ENCODE measurements around the gene MCM10.
"Not testable (repeated sequence)": the region's sequence is repeated elsewhere in the genome, so short reads cannot be mapped to it uniquely, and the experiment has no call there.

The MCM10 gene

GRCh38 chr10:13160934-13161856, at the start of gene MCM10:
MCM10 (plus strand) TSS chr10:13161558; CDS start chr10:13164203, 2,645 bp downstream.
- DNase-seq (ENCODE audit: low read depth in 1 of 2, low spot score in 1 of 2): peak; percentile 90 to 91

- DNase-seq (ENCODE audit: low read depth in 1 of 2, low spot score in 1 of 2): no peak
These were observed 47.8 kb upstream of the MCM10 start for GRCh38 chr10:13113544-13113943.

- DNase-seq (ENCODE audit: low read depth in 1 of 2, low spot score in 1 of 2): no peak
These were observed 45.2 kb upstream of the MCM10 start for GRCh38 chr10:13115832-13116803.

- DNase-seq (ENCODE audit: low read depth in 1 of 2, low spot score in 1 of 2): no peak
These were observed 43.2 kb upstream of the MCM10 start for GRCh38 chr10:13117841-13118783.

- DNase-seq (ENCODE audit: low read depth in 1 of 2, low spot score in 1 of 2): no peak
These were observed 42.5 kb upstream of the MCM10 start for GRCh38 chr10:13118784-13119410.

- DNase-seq (ENCODE audit: low read depth in 1 of 2, low spot score in 1 of 2): no peak
These were observed 40.4 kb upstream of the MCM10 start for GRCh38 chr10:13120786-13121499.

DNA sequence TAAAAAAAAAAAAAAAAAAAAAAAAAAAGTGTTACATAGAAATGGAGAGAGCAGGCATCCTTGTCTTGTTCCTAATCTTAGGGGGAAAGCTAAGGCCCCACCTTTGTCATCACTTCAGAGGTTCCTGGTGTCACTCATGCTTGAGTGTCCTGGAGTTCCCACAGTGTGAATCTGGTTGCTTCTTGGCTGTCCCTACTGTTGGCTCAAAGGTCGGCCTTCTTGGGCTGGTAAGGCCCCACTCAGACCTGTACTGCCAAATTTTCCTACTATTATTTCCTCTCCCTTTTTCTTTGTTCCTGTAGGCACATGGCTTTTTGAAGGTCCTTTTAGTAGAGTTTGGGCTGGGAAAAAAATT, 39.9 kb upstream of the MCM10 start:
- no peak for DNase-seq (ENCODE audit: low read depth in 1 of 2, low spot score in 1 of 2)

DNA sequence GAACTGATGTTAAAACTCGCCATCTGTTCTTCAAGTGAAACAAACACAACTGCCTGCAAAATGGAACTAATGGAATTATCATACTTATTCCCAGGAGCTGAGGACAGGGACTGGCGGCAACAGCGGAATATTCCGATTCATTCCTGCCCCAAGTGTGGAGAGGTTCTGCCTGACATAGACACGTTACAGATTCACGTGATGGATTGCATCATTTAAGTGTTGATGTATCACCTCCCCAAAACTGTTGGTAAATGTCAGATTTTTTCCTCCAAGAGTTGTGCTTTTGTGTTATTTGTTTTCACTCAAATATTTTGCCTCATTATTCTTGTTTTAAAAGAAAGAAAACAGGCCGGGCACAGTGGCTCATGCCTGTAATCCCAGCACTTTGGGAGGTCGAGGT, 24.7 kb upstream of the MCM10 start:
- no peak for DNase-seq (ENCODE audit: low read depth in 1 of 2, low spot score in 1 of 2)

DNA sequence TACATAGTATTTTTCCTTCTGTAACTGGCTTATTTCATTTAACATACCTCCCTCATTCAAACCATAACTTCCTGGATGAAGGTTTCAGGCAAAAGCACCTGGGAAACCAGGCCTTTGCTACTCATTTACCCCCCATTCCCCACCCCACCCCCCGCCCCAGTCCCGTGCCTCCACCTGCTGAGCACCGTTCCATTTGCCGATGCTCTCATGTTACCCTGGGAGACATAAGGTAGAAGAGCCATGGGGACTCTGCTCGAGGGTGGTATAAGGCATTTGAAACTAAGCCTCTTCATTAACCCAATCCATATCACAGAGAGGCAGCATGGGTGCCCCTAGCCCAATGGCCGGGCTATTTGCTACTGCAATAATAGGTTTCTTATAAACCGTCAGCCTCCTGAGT, 22.2 kb upstream of the MCM10 start:
- no peak for DNase-seq (ENCODE audit: low read depth in 1 of 2, low spot score in 1 of 2)

GRCh38 chr10:13139676-13140075, 21.7 kb upstream of the MCM10 start:
- DNase-seq (ENCODE audit: low read depth in 1 of 2, low spot score in 1 of 2): no peak

DNA sequence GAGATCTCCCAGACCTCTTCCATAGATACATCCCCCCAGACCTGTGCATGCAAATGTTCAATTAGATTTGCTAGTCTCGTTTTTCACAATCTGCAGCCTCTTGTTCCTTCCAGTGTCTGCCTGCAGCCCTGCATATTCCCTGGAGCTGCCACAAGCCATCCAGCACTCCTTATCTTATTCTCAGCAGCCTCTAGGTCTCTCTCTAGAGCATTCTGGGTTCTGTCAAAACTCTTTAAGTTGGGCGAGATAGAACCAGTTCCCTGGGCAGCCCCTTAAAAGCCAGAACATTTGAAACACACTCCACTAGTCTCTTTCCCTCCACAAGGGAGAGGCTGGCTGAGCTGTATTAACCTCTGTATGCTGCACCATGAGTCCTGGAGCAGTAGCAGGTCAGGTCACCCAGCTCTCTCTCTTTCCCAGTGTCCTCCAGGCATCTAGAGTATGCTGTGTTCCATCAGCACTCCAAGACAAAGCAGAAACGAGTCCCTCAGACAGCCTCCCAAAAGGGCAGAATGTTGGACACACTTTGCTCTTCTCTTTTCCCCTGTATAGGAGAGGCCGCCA, 20.6 kb upstream of the MCM10 start:
- DNase-seq (ENCODE audit: low read depth in 1 of 2, low spot score in 1 of 2): no peak

DNA sequence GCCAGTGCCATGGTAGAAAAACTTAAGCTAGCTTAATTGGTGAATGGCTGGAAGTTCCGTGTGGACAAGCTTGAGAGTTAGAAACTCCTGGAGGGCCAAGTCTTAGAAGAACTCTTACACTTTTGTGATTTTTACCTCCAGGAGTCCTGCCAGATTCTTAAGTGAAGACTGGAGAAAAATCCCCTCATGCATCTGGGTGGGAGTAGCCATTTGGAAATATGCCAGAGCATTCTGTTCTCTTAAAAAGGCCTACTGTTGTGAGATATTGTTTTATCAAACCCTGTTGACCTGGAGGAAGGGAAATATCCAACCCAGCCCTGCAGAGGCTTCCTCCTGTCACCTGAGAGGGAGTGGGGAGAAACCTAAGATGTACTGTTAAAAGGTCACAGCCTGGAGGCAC, 17.6 kb upstream of the MCM10 start:
- no peak for DNase-seq (ENCODE audit: low read depth in 1 of 2, low spot score in 1 of 2)

DNA sequence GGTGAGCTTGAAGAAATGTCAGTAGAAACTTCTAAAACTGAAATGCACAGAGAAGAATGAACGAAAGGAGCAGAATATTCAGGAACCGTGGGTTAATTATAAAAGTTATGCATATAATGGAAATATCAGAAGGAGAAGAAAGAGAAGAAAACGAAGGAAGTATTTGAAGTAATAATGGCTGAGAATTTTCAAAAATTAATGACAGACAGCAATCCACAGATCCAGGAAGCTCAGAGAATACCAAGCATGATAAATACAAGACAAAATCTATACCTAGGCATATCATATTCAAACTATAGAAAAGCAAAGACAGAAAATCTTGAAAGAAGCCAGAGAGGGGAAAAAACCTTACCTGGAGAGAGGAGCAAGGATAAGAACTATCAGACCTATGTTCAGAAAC, 16.5 kb upstream of the MCM10 start:
- no peak for DNase-seq (ENCODE audit: low read depth in 1 of 2, low spot score in 1 of 2)

DNA sequence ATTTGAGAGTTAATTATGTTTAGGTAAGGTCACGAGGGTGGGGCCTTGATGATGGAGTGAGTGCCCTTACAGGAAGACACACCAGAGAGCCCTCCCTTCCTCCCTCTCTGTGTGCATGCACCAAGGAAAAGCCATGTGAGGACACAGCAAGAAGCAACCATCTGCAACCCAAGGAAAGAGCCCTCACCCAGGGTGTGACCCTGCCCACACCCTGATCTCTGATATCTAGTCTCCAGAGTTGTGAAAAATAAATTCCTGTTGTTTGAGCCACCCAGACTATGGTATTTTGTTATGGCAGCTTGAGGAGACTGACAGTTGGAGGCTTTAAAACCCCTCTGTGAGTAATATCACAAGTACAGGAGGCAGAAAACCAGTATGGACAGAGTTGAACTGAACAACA, 15.0 kb upstream of the MCM10 start:
- DNase-seq (ENCODE audit: low read depth in 1 of 2, low spot score in 1 of 2): no peak

DNA sequence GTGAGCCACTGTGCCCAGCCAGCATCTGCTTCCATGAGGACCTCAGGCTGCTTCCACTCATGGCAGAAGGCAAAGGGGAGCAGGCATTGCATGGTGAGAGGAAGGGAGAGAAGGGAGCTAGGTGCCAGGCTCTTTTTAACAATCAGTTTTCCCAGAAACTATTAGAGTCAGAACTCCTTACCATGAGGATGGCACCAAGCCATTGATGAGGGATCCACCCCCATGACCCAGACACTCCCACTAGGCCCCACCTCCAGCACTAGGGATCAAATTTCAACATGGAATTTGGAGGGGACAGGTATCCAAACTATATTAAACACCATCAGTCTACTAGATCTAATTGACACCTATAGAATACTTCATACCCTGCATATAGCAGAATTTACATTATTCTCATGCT, 14.2 kb upstream of the MCM10 start:
- no peak for DNase-seq (ENCODE audit: low read depth in 1 of 2, low spot score in 1 of 2)

- no peak for DNase-seq (ENCODE audit: low read depth in 1 of 2, low spot score in 1 of 2)
These were observed 9.1 kb upstream of the MCM10 start for GRCh38 chr10:13152296-13152695.

- not testable (repeated sequence) for DNase-seq (ENCODE audit: low read depth in 1 of 2, low spot score in 1 of 2)
These were observed 5.5 kb upstream of the MCM10 start for GRCh38 chr10:13155860-13156259.

GRCh38 chr10:13158401-13158800, 3.0 kb upstream of the MCM10 start:
- no peak for DNase-seq (ENCODE audit: low read depth in 1 of 2, low spot score in 1 of 2)

DNA sequence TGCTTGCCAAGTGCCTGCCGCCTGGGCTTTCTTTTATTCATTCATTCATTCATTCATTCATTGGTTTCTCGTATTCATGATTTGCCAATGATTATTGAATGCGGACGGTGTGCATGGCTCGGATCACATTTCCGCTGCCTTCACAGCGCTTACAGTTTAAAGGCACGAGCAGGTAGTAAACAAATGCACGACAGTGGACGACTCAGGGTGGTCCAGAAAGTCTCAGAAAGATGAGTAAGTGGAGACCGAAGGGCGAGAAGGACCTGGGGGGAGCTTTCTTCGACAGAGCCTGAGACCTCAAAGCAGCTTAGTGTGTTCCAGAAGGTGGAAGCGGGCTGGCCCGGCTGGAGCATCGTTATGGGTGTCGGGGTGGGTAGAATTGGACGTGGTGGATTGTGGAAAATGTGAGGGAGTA, 506 bp downstream of the MCM10 start:
- no peak for DNase-seq (ENCODE audit: low read depth in 1 of 2, low spot score in 1 of 2)

Data from stimulated activated CD4-positive, alpha-beta T cell treated with anti-CD3 and anti-CD28 coated beads, Interleukin-15, amount 100 ng/mL, for 1 hour (primary cell).